Islet of Langerhans (tissue), 1 donor: ENCODE measurements around the gene CTNS.

Source experiments
- FAIRE-seq: peaks from one replicate; lab custom pipeline; 2011; peaks lifted over from hg19 to GRCh38; lab: Jason Lieb, UNC

CTNS gene

GRCh38 chr17:3626831-3627768 lies 9.5 kb upstream of the CTNS start:
- FAIRE-seq, result no peak

GRCh38 chr17:3627769-3628167 lies 8.8 kb upstream of the CTNS start:
- FAIRE-seq, result no peak

GRCh38 chr17:3630781-3631180 lies 5.8 kb upstream of the CTNS start:
- FAIRE-seq, result no peak

GRCh38 chr17:3632287-3632686 lies 4.3 kb upstream of the CTNS start:
- FAIRE-seq, result no peak

GRCh38 chr17:3635474-3636153 lies 946 bp upstream of the CTNS start:
- FAIRE-seq, result no peak

GRCh38 chr17:3636908-3637373 lies 381 bp downstream of the CTNS start:
- no peak for FAIRE-seq

GRCh38 chr17:3639981-3640596 lies 3.5 kb downstream of the CTNS start:
- no peak for FAIRE-seq

GRCh38 chr17:3641014-3641413 lies 4.5 kb downstream of the CTNS start:
- no peak for FAIRE-seq

GRCh38 chr17:3641717-3642486 lies 5.3 kb downstream of the CTNS start:
- FAIRE-seq, result no peak

- FAIRE-seq, result no peak
These were observed 7.4 kb downstream of the CTNS start for GRCh38 chr17:3643889-3644349.

- FAIRE-seq, result no peak
These were observed 8.8 kb downstream of the CTNS start for GRCh38 chr17:3645310-3645709.

GRCh38 chr17:3647251-3647650 lies 10.7 kb downstream of the CTNS start:
- no peak for FAIRE-seq

- no peak for FAIRE-seq
These were observed 11.4 kb downstream of the CTNS start for GRCh38 chr17:3647769-3648555.

- FAIRE-seq, result no peak
These were observed 19.2 kb downstream of the CTNS start for GRCh38 chr17:3655766-3656165.

- FAIRE-seq, result no peak
These were observed 19.8 kb downstream of the CTNS start for GRCh38 chr17:3656353-3656752.

GRCh38 chr17:3656755-3657587 lies 20.4 kb downstream of the CTNS start:
- FAIRE-seq, result no peak

- no peak for FAIRE-seq
These were observed 21.0 kb downstream of the CTNS start for GRCh38 chr17:3657588-3657869.

- no peak for FAIRE-seq
These were observed 21.6 kb downstream of the CTNS start for GRCh38 chr17:3657874-3658783.

GRCh38 chr17:3658784-3659449 lies 22.4 kb downstream of the CTNS start:
- no peak for FAIRE-seq
